IMR-90 (cell line): ENCODE results near the gene DNAJC28. TPM values are rescaled to one million over a fixed set of nuclear protein-coding genes. Genes with fewer than 3 reads are reported as not detected.

ENCODE experiments used
- ATAC-seq: fragments of 200-7000 bp; cut with Tn5 transposase; 2 replicates; pipeline ENCODE4 v1.9.1; 2020; ENCODE audit warnings: low read depth, mild to moderate bottlenecking, moderate library complexity
- BruUV-seq: library from RNA; stranded (reverse); fragments of 400-500 nt; replicated peaks from 2 replicates; lab custom pipeline; 2021; lab: Mats Ljungman, UMichigan
- CTCF ChIA-PET: fragments of 300-600 bp; formaldehyde crosslinking; extraction: SDS; loops from one replicate; lab custom pipeline; 2021; ENCODE audit warnings: antibody characterized with exemption; lab: Yijun Ruan, JAX
- POLR2A ChIA-PET: fragments of 300-600 bp; sonication (Branson Sonifier 250); formaldehyde crosslinking; loops from one replicate; lab custom pipeline; 2022; ENCODE audit warnings: antibody characterized with exemption; ENCODE audit not compliant: unreplicated experiment; lab: Charles Lee
- DNase-seq: peaks from one replicate; pipeline ENCODE4 v3.0.0; 2013
- H2AFZ ChIP-seq: replicated peaks from 2 replicates; pipeline ENCODE3; 2013; ENCODE audit warnings: low read length, mild to moderate bottlenecking; ENCODE audit not compliant: poor library complexity
- H2AK5ac ChIP-seq: 2 replicates; pipeline ENCODE4 v1.6.1; 2013; ENCODE audit warnings: low read depth, low read length, inconsistent platforms
- H2AK9ac ChIP-seq: replicated peaks from 2 replicates; pipeline ENCODE3; 2013; ENCODE audit warnings: mild to moderate bottlenecking, low read depth, low read length, moderate library complexity; ENCODE audit not compliant: poor library complexity
- H2BK120ac ChIP-seq: 2 replicates; pipeline ENCODE4 v1.6.1; 2013; ENCODE audit warnings: low read depth, low read length, inconsistent platforms
- H2BK15ac ChIP-seq: 3 replicates; pipeline ENCODE4 v1.6.1; 2013; ENCODE audit warnings: low read depth, low read length, inconsistent platforms
- H2BK20ac ChIP-seq: 2 replicates; pipeline ENCODE4 v1.6.1; 2013; ENCODE audit warnings: low read depth, mild to moderate bottlenecking, inconsistent platforms, low read length, moderate library complexity
- H2BK5ac ChIP-seq: 2 replicates; pipeline ENCODE4 v1.6.1; 2013; ENCODE audit warnings: mild to moderate bottlenecking, low read depth, low read length, inconsistent platforms; ENCODE audit not compliant: poor library complexity, severe bottlenecking
- H3K14ac ChIP-seq: replicated peaks from 2 replicates; pipeline ENCODE4 v1.6.1; 2013; ENCODE audit warnings: low read depth, low read length, inconsistent platforms
- H3K18ac ChIP-seq: 2 replicates; pipeline ENCODE4 v1.6.1; 2013; ENCODE audit warnings: low read depth, low read length, control low read depth
- H3K23ac ChIP-seq: 2 replicates; pipeline ENCODE4 v1.6.1; 2013; ENCODE audit warnings: low read depth, low read length, inconsistent platforms
- H3K27ac ChIP-seq: 2 replicates; pipeline ENCODE4 v1.5.1; 2013; ENCODE audit warnings: mild to moderate bottlenecking, control low read depth, low read length; ENCODE audit not compliant: insufficient read depth
- H3K27me3 ChIP-seq: 2 replicates; pipeline ENCODE4 v1.6.1; 2013; ENCODE audit warnings: low read length; ENCODE audit not compliant: control insufficient read depth, insufficient read depth
- H3K36me3 ChIP-seq: 2 replicates; pipeline ENCODE4 v1.6.1; 2013; ENCODE audit warnings: low read length, mixed read lengths; ENCODE audit not compliant: control insufficient read depth, insufficient read depth
- H3K4ac ChIP-seq: 2 replicates; pipeline ENCODE4 v1.6.1; 2013; ENCODE audit warnings: low read depth, low read length, inconsistent platforms
- H3K4me1 ChIP-seq: 2 replicates; pipeline ENCODE4 v1.6.1; 2013; ENCODE audit warnings: low read length, mixed read lengths; ENCODE audit not compliant: control insufficient read depth, insufficient read depth
- H3K4me2 ChIP-seq: 2 replicates; pipeline ENCODE4 v1.6.1; 2013; ENCODE audit warnings: low read depth, mild to moderate bottlenecking, control low read depth, low read length, moderate library complexity
- H3K4me3 ChIP-seq: 2 replicates; pipeline ENCODE4 v1.5.1; 2013; ENCODE audit warnings: low read depth, mild to moderate bottlenecking, control low read depth, low read length, moderate library complexity; ENCODE audit not compliant: insufficient read depth
- H3K56ac ChIP-seq: 2 replicates; pipeline ENCODE4 v1.6.1; 2013; ENCODE audit warnings: low read length, inconsistent platforms; ENCODE audit not compliant: insufficient read depth; ENCODE audit errors: extremely low read depth
- H3K79me1 ChIP-seq, 2 experiments: 2 replicates each; pipeline ENCODE4 v1.6.1; 2013; ENCODE audit warnings: low read length in 2 of 2, inconsistent platforms in 1 of 2, low read depth in 1 of 2
- H3K9ac ChIP-seq: 2 replicates; pipeline ENCODE4 v1.6.1; 2013; ENCODE audit warnings: low read depth, low read length, control low read depth
- H3K9me1 ChIP-seq: 2 replicates; pipeline ENCODE4 v1.6.1; 2013; ENCODE audit warnings: low read length, inconsistent platforms; ENCODE audit not compliant: insufficient read depth
- H3K9me3 ChIP-seq: 2 replicates; pipeline ENCODE4 v1.6.1; 2013; ENCODE audit warnings: low read length; ENCODE audit not compliant: control insufficient read depth, insufficient read depth
- H4K20me1 ChIP-seq: 2 replicates; pipeline ENCODE4 v1.6.1; 2013; ENCODE audit warnings: low read length, inconsistent platforms; ENCODE audit not compliant: insufficient read depth
- H4K5ac ChIP-seq: 2 replicates; pipeline ENCODE4 v1.6.1; 2013; ENCODE audit warnings: mild to moderate bottlenecking, low read depth, low read length, control low read depth
- H4K8ac ChIP-seq, 2 experiments: 2 replicates each; pipeline ENCODE4 v1.6.1; 2013; ENCODE audit warnings: low read depth in 2 of 2, low read length in 2 of 2, control low read depth in 1 of 2, inconsistent platforms in 1 of 2
- H4K91ac ChIP-seq: 2 replicates; pipeline ENCODE4 v1.6.1; 2013; ENCODE audit warnings: low read depth, low read length, inconsistent platforms; ENCODE audit not compliant: insufficient read depth
- USF2 ChIP-seq: fragments of 150-350 bp; IDR thresholded peaks from 2 replicates; pipeline ENCODE4 v1.6.1; 2017; ENCODE audit warnings: mild to moderate bottlenecking, antibody characterized with exemption, low read length, low read depth
- WGBS, 2 experiments: methylation state at CpG; one replicate each; pipeline versions ENCODE4 v1.1.5 to v1.1.7; 2013; ENCODE audit warnings: missing lambda C conversion rate in 2 of 2; ENCODE audit not compliant: insufficient read length in 1 of 2; ENCODE audit errors: extremely low coverage in 2 of 2; 5-methylcytosine and 5-hydroxymethylcytosine counted together
- dilution Hi-C: fragments of 300-500 bp; cut with HindIII; formaldehyde crosslinking; loops from one replicate; pipeline ENCODE4 v1.14.3; 2018; ENCODE audit warnings: low sequenced_read_pairs; ENCODE audit not compliant: unreplicated experiment
- in situ Hi-C: fragments of 300-500 bp; cut with MboI; formaldehyde crosslinking; loops from 3 replicates; pipeline ENCODE4 v1.14.3; 2019; ENCODE audit warnings: low sequenced_read_pairs, inconsistent platforms, mixed read lengths
- intact Hi-C: fragments of 100-400 bp; cut with micrococcal nuclease; formaldehyde crosslinking; loops from 2 replicates; pipeline ENCODE4 v1.10.0; 2022
- polyA plus RNA-seq, 3 experiments: library from polyadenylated mRNA; depleted of rRNA; stranded (reverse); fragments of >200 nt; gene quantifications; 2 replicates each; pipeline ENCODE4 v1.2.3, GENCODE V29; 2012; ENCODE audit warnings: low replicate concordance in 1 of 3
- total RNA-seq: library from RNA; depleted of rRNA; stranded (reverse); fragments of >200 nt; gene quantifications from 2 replicates; pipeline ENCODE4 v1.2.3, GENCODE V29; 2012

The DNAJC28 gene
- total and polyA plus RNA-seq, 2 of the 4 experiments (the other 2 are of a cell fraction), result 0.54 to 0.65 TPM

- dilution Hi-C loops, result no loop called here
- Histone ChIP-seq H3K4me1 (peaks cover 5% of the 10 kb centered on the region), H4K20me1 (no peaks in the 10 kb centered on the region), H2AK9ac (no peak overlapping the region), H2BK120ac (no peak overlapping the region), H3K56ac (no peak overlapping the region), H3K4ac (no peak overlapping the region), H2BK20ac (no peak overlapping the region), H2BK15ac (no peak overlapping the region), H3K79me1 (no peaks in the 10 kb centered on the region; a peak in 1 of 4 replicates), H3K18ac (no peak overlapping the region), H3K4me3 (no peak overlapping the region), H3K9ac (no peak overlapping the region), H4K5ac (no peak overlapping the region), H3K36me3 (peaks cover 3% of the 10 kb centered on the region; the same call in 1 of the 2 replicates), H3K14ac (no peak overlapping the region), H2BK5ac (no peak overlapping the region), H3K27me3 (no peaks in the 10 kb centered on the region), H4K91ac (no peak overlapping the region), H2AFZ (no peak overlapping the region), H3K4me2 (no peak overlapping the region), H3K23ac (no peak overlapping the region), H4K8ac (no peak overlapping the region), H3K9me3 (no peaks in the 10 kb centered on the region), H3K27ac (no peak overlapping the region), H3K9me1 (0 out of 2 replicates have a peak, but pooled peaks cover 3% of the 10 kb centered on the region), H2AK5ac (no peak overlapping the region)
- POLR2A ChIA-PET, result no interaction called here
- ATAC-seq, result no peak
- in situ Hi-C loops, result loop anchor here (5.0 to 25.0 kb wide), 2 partner anchors 247 to 607 kb away; no protein-coding TSS in a partner anchor
- no peak for TF ChIP-seq USF2
- no peak for DNase-seq
- WGBS, 2 experiments, result 0% methylated on average over 1 of the region's 2 CpGs; no CpG with 5 or more reads in 1 of the 2 experiments
- BruUV-seq, result no TSS peak
- CTCF ChIA-PET, result interaction anchor here (0.6 to 1.6 kb wide), 7 partner anchors 9 to 450 kb away, joined by 3 to 6 read pairs (median 5); no protein-coding TSS in a partner anchor
- intact Hi-C loops, result no loop called here
Observed at GRCh38 chr21:33444499-33444898, 47.0 kb downstream of the DNAJC28 start.
